H9 (cell line): Measurements from ENCODE around the gene CELSR2. TPM values are rescaled to one million over a fixed set of nuclear protein-coding genes. Genes with fewer than 3 reads are reported as not detected.

Source experiments
- DNase-seq: peaks from one replicate; pipeline ENCODE4 v3.0.0-alpha.2; 2017
- H2AFZ ChIP-seq: one replicate; pipeline ENCODE4 v1.6.1; 2013; ENCODE audit warnings: mild to moderate bottlenecking, low read length, control low read depth, moderate library complexity
- H2AK5ac ChIP-seq: 2 replicates; pipeline ENCODE4 v1.6.1; 2013; ENCODE audit warnings: low read length, control low read depth, mixed read lengths; ENCODE audit not compliant: insufficient read length
- H2BK120ac ChIP-seq: one replicate; pipeline ENCODE4 v1.6.1; 2013; ENCODE audit warnings: low read depth, mild to moderate bottlenecking, low read length, control low read depth, inconsistent platforms; ENCODE audit not compliant: poor library complexity, severe bottlenecking
- H2BK12ac ChIP-seq: 2 replicates; pipeline ENCODE4 v1.6.1; 2013; ENCODE audit warnings: low read length, control low read depth, mixed read lengths, low read depth; ENCODE audit not compliant: insufficient read length
- H2BK15ac ChIP-seq: 2 replicates; pipeline ENCODE4 v1.6.1; 2013; ENCODE audit warnings: low read depth, low read length, control low read depth
- H2BK20ac ChIP-seq: one replicate; pipeline ENCODE4 v1.6.1; 2013; ENCODE audit warnings: low read depth, mild to moderate bottlenecking, low read length, control low read depth, inconsistent platforms; ENCODE audit not compliant: poor library complexity, severe bottlenecking
- H2BK5ac ChIP-seq: 2 replicates; pipeline ENCODE4 v1.6.1; 2013; ENCODE audit warnings: low read length, control low read depth, mixed read lengths; ENCODE audit not compliant: insufficient read length
- H3K14ac ChIP-seq: 2 replicates; pipeline ENCODE4 v1.6.1; 2013; ENCODE audit warnings: low read length, control low read depth; ENCODE audit not compliant: insufficient read depth
- H3K18ac ChIP-seq: 2 replicates; pipeline ENCODE4 v1.6.1; 2013; ENCODE audit warnings: low read depth, mild to moderate bottlenecking, mixed read lengths, low read length, control low read depth; ENCODE audit not compliant: insufficient read length
- H3K23ac ChIP-seq: 2 replicates; pipeline ENCODE4 v1.6.1; 2013; ENCODE audit warnings: low read length, control low read depth, mixed read lengths, low read depth; ENCODE audit not compliant: insufficient read length
- H3K23me2 ChIP-seq: 2 replicates; pipeline ENCODE4 v1.6.1; 2013; ENCODE audit warnings: low read depth, mild to moderate bottlenecking, mixed read lengths, low read length, control low read depth; ENCODE audit not compliant: insufficient read length, poor library complexity, severe bottlenecking
- H3K27ac ChIP-seq: 2 replicates; pipeline ENCODE4 v1.5.1; 2013; ENCODE audit warnings: low read length, control low read depth, mixed read lengths, low read depth; ENCODE audit not compliant: insufficient read length
- H3K27me3 ChIP-seq: 2 replicates; pipeline ENCODE4 v1.6.1; 2013; ENCODE audit warnings: low read length, control low read depth, inconsistent platforms; ENCODE audit not compliant: insufficient read depth
- H3K4ac ChIP-seq: 2 replicates; pipeline ENCODE4 v1.6.1; 2013; ENCODE audit warnings: low read depth, mild to moderate bottlenecking, control low read depth, inconsistent platforms, low read length, moderate library complexity
- H3K4me1 ChIP-seq: 2 replicates; pipeline ENCODE4 v1.6.1; 2013; ENCODE audit warnings: low read length, control low read depth, inconsistent platforms; ENCODE audit not compliant: insufficient read depth
- H3K4me2 ChIP-seq: 2 replicates; pipeline ENCODE4 v1.6.1; 2013; ENCODE audit warnings: low read length, control low read depth, mixed read lengths; ENCODE audit not compliant: insufficient read length, insufficient read depth
- H3K56ac ChIP-seq: 2 replicates; pipeline ENCODE4 v1.6.1; 2013; ENCODE audit warnings: low read depth, mild to moderate bottlenecking, mixed read lengths, low read length, control low read depth; ENCODE audit not compliant: insufficient read length
- H3K79me1 ChIP-seq: 2 replicates; pipeline ENCODE4 v1.6.1; 2013; ENCODE audit warnings: low read depth, mild to moderate bottlenecking, moderate library complexity, low read length, control low read depth, inconsistent platforms; ENCODE audit not compliant: insufficient read depth, poor library complexity, severe bottlenecking
- H3K79me2 ChIP-seq: 2 replicates; pipeline ENCODE4 v1.6.1; 2013; ENCODE audit warnings: low read length, control low read depth, inconsistent platforms; ENCODE audit not compliant: insufficient read depth
- H3K9ac ChIP-seq: 2 replicates; pipeline ENCODE4 v1.6.1; 2013; ENCODE audit warnings: low read length, control low read depth, mixed read lengths; ENCODE audit not compliant: insufficient read length; ENCODE audit errors: extremely low read depth
- H3K9me3 ChIP-seq: one replicate; pipeline ENCODE4 v1.6.1; 2013; ENCODE audit warnings: low read depth, low read length, inconsistent platforms; ENCODE audit not compliant: control insufficient read depth
- H3T11ph ChIP-seq: one replicate; pipeline ENCODE4 v1.6.1; 2013; ENCODE audit warnings: mild to moderate bottlenecking, low read length, control low read depth, inconsistent platforms
- H4K20me1 ChIP-seq: one replicate; pipeline ENCODE4 v1.6.1; 2013; ENCODE audit not compliant: control insufficient read depth, insufficient read length, insufficient read depth
- H4K5ac ChIP-seq: 2 replicates; pipeline ENCODE4 v1.6.1; 2013; ENCODE audit warnings: low read depth, mild to moderate bottlenecking, mixed read lengths, low read length, control low read depth; ENCODE audit not compliant: insufficient read length
- H4K8ac ChIP-seq: replicated peaks from 2 replicates; pipeline ENCODE4 v1.6.1; 2013; ENCODE audit warnings: low read length, control low read depth, mixed read lengths, low read depth; ENCODE audit not compliant: insufficient read length
- H4K91ac ChIP-seq: 2 replicates; pipeline ENCODE4 v1.6.1; 2013; ENCODE audit warnings: low read depth, mild to moderate bottlenecking, moderate library complexity, mixed read lengths, low read length, control low read depth; ENCODE audit not compliant: insufficient read length
- H3K27ac Mint-ChIP-seq, 3 experiments: 2 replicates in 2 of 3; 3 replicates in 1 of 3; pipeline ENCODE4 v1.8.0; 2020 to 2021; ENCODE audit warnings: mixed read lengths in 3 of 3, mild to moderate bottlenecking in 1 of 3, moderate library complexity in 1 of 3
- H3K27me3 Mint-ChIP-seq: 2 replicates; pipeline ENCODE4 v1.8.0; 2021; ENCODE audit warnings: low read depth, mild to moderate bottlenecking, moderate library complexity, mixed read lengths
- H3K36me3 Mint-ChIP-seq, 3 experiments: 2 replicates in 2 of 3; 3 replicates in 1 of 3; pipeline ENCODE4 v1.8.0; 2020 to 2021; ENCODE audit warnings: low read depth in 3 of 3, mixed read lengths in 3 of 3; ENCODE audit not compliant: insufficient read depth in 1 of 3
- H3K4me1 Mint-ChIP-seq, 2 experiments: 2 replicates each; pipeline ENCODE4 v1.8.0; 2020; ENCODE audit warnings: mixed read lengths in 2 of 2
- H3K4me3 Mint-ChIP-seq, 2 experiments: 2 replicates in 1 of 2; 3 replicates in 1 of 2; pipeline ENCODE4 v1.8.0; 2020 to 2021; ENCODE audit warnings: mild to moderate bottlenecking in 2 of 2, mixed read lengths in 2 of 2, moderate library complexity in 1 of 2
- H3K9me3 Mint-ChIP-seq, 2 experiments: 2 replicates in 1 of 2; 3 replicates in 1 of 2; pipeline ENCODE4 v1.8.0; 2020; ENCODE audit warnings: mild to moderate bottlenecking in 2 of 2, mixed read lengths in 2 of 2, moderate library complexity in 1 of 2
- CTCF ChIP-seq: fragments of 200-600 bp; sonication (generic); conservative IDR thresholded peaks from 3 replicates; pipeline ENCODE4 v1.8.0; 2021; ENCODE audit warnings: antibody characterized with exemption, mild to moderate bottlenecking
- WGBS: extraction: QIAGEN DNeasy Blood & Tissue Kit; methylation state at CpG from one replicate; pipeline ENCODE4 v1.1.7; 2013; ENCODE audit warnings: missing lambda C conversion rate, low lambda C conversion rate, mixed read lengths; ENCODE audit not compliant: insufficient read length; ENCODE audit errors: extremely low coverage; 5-methylcytosine and 5-hydroxymethylcytosine counted together
- total RNA-seq: library from RNA; stranded (reverse); gene quantifications from 2 replicates; pipeline ENCODE4 v1.2.1, GENCODE V29; 2021

The CELSR2 gene
- total RNA-seq, 1 experiment from 2014 or later, result 29.2 TPM

- Histone ChIP-seq H3K79me2 (no peaks in the 10 kb centered on the region; the same call in 1 of the 2 replicates), H3K9me3 (no peaks in the 10 kb centered on the region), H2BK12ac (no peak overlapping the region), H2BK5ac (no peak overlapping the region), H3K56ac (no peak overlapping the region), H3K27ac (no peak overlapping the region), H2AFZ (no peak overlapping the region), H2BK20ac (no peak overlapping the region), H2BK120ac (no peak overlapping the region), H4K91ac (no peak overlapping the region), H3K27me3 (peaks cover under 1% of the 10 kb centered on the region; the same call in 1 of the 2 replicates), H2BK15ac (no peak overlapping the region), H4K20me1 (no peaks in the 10 kb centered on the region), H3K4ac (no peak overlapping the region), H3K4me1 (no peaks in the 10 kb centered on the region; the same call in 1 of the 2 replicates), H3K14ac (no peak overlapping the region), H3T11ph (no peak overlapping the region), H3K23me2 (peaks cover 5% of the 10 kb centered on the region), H4K8ac (no peak overlapping the region), H3K23ac (no peak overlapping the region), H3K9ac (no peak overlapping the region), H3K4me2 (no peak overlapping the region), H3K79me1 (no peaks in the 10 kb centered on the region), H4K5ac (no peak overlapping the region), H3K18ac (no peak overlapping the region), H2AK5ac (no peak overlapping the region)
- H3K27me3 Mint-ChIP-seq, result peaks cover 17% of the 10 kb centered on the region
- peaks cover 13 to 19% of the 10 kb centered on the region in 2 experiments for H3K9me3 Mint-ChIP-seq
- no peak for DNase-seq
- H3K4me1 Mint-ChIP-seq, result peaks cover 50 to 62% of the 10 kb centered on the region in 2 experiments
- peak overlapping the region in 1 of 3 experiments; percentile 53; a peak in 3 of 7 replicates for H3K27ac Mint-ChIP-seq
- peaks cover 23 to 38% (median 32%) of the 10 kb centered on the region in 3 experiments for H3K36me3 Mint-ChIP-seq
- no peak for TF ChIP-seq CTCF
- no CpG with 5 or more reads among the region's 5 CpGs for WGBS
- no peak overlapping the region for H3K4me3 Mint-ChIP-seq
Observed at GRCh38 chr1:109255678-109256077, 6.3 kb downstream of the CELSR2 start.
